Measurements from ENCODE around the gene TLE4. TPM values are rescaled to one million over a fixed set of nuclear protein-coding genes. Genes with fewer than 3 reads are reported as not detected.

The TLE4 gene
- total RNA-seq, 1 donor from 2014 or later = 10.8 TPM

GRCh38 chr9:79694208-79694607 lies 122.4 kb downstream of the TLE4 start:
- no peaks in the 10 kb centered on the region for H3K36me3 ChIP-seq (ENCODE audit: control insufficient read depth, insufficient read depth, low read length)
- no peak for FAIRE-seq
- peak; percentile 52 for DNase-seq (ENCODE audit: low read depth)
- H3K27me3 ChIP-seq (ENCODE audit: control insufficient read depth, insufficient read depth, low read length) = no peaks in the 10 kb centered on the region
- no peak for TF ChIP-seq CTCF (IDR thresholded peaks at IDR 0.05; ENCODE audit: insufficient read depth, low read length, severe bottlenecking)
- H3K4me3 ChIP-seq (ENCODE audit: low read depth, low read length) = no peak overlapping the region

GRCh38 chr9:79694676-79695400 lies 123.1 kb downstream of the TLE4 start:
- TF ChIP-seq CTCF (IDR thresholded peaks at IDR 0.05; ENCODE audit: insufficient read depth, low read length, severe bottlenecking) = no peak
- DNase-seq (ENCODE audit: low read depth) (peak; percentile 54), FAIRE-seq (no peak)

GRCh38 chr9:79695531-79696175 lies 123.9 kb downstream of the TLE4 start:
- H3K4me3 ChIP-seq (ENCODE audit: low read depth, low read length) = no peak overlapping the region
- H3K27me3 ChIP-seq (ENCODE audit: control insufficient read depth, insufficient read depth, low read length) = no peaks in the 10 kb centered on the region
- TF ChIP-seq CTCF (IDR thresholded peaks at IDR 0.05; ENCODE audit: insufficient read depth, low read length, severe bottlenecking) = no peak
- no peak for DNase-seq (ENCODE audit: low read depth)
- FAIRE-seq = no peak
- no peaks in the 10 kb centered on the region for H3K36me3 ChIP-seq (ENCODE audit: control insufficient read depth, insufficient read depth, low read length)

More at GRCh38 chr9:79694676-79695400, 123.1 kb downstream of the TLE4 start:
- Histone ChIP-seq H3K27me3 (ENCODE audit: control insufficient read depth, insufficient read depth, low read length) (no peaks in the 10 kb centered on the region), H3K36me3 (ENCODE audit: control insufficient read depth, insufficient read depth, low read length) (no peaks in the 10 kb centered on the region), H3K4me3 (ENCODE audit: low read depth, low read length) (no peak overlapping the region)

- no peak overlapping the region for H3K4me3 ChIP-seq (ENCODE audit: low read depth, low read length)
- no peak for DNase-seq (ENCODE audit: low read depth)
- H3K27me3 ChIP-seq (ENCODE audit: control insufficient read depth, insufficient read depth, low read length) = no peaks in the 10 kb centered on the region
- no peak for FAIRE-seq
- no peak for TF ChIP-seq CTCF (IDR thresholded peaks at IDR 0.05; ENCODE audit: insufficient read depth, low read length, severe bottlenecking)
- no peaks in the 10 kb centered on the region for H3K36me3 ChIP-seq (ENCODE audit: control insufficient read depth, insufficient read depth, low read length)
Observed at GRCh38 chr9:79698967-79699366, 127.2 kb downstream of the TLE4 start.

- TF ChIP-seq CTCF (IDR thresholded peaks at IDR 0.05; ENCODE audit: insufficient read depth, low read length, severe bottlenecking) = no peak
- FAIRE-seq = no peak
- no peak for DNase-seq (ENCODE audit: low read depth)
- Histone ChIP-seq H3K4me3 (ENCODE audit: low read depth, low read length) (no peak overlapping the region), H3K36me3 (ENCODE audit: control insufficient read depth, insufficient read depth, low read length) (no peaks in the 10 kb centered on the region), H3K27me3 (ENCODE audit: control insufficient read depth, insufficient read depth, low read length) (no peaks in the 10 kb centered on the region)
Observed at GRCh38 chr9:79699479-79699878, 127.7 kb downstream of the TLE4 start.

Data from bronchial epithelial cell (primary cell).